HEK293 (cell line): ENCODE results near the gene FBXL15.
A peak's percentile ranks its signal among the peaks of the same experiment; 100 is the strongest.

Experiments
- CTCF ChIA-PET: fragments of 350-600 bp; formaldehyde crosslinking; extraction: SDS; loops from one replicate; lab custom pipeline; 2021; ENCODE audit warnings: antibody characterized with exemption; lab: Yijun Ruan, JAX
- POLR2A ChIA-PET: fragments of 300-600 bp; formaldehyde crosslinking; extraction: SDS; loops from one replicate; lab custom pipeline; 2020; ENCODE audit warnings: antibody characterized with exemption, inconsistent platforms; lab: Yijun Ruan, JAX
- H3K27ac ChIP-seq: fragments of 200-500 bp; sonication (Bioruptor generic); 2 replicates; pipeline ENCODE4 v1.5.1; 2014; ENCODE audit warnings: low read depth, low read length, control low read depth, inconsistent platforms; ENCODE audit errors: extremely low read depth
- H3K36me3 ChIP-seq, 2 experiments: fragments of 200-500 bp in 1 of 2; sonication (Bioruptor generic) in 1 of 2; 1 replicate in 1 of 2; 2 replicates in 1 of 2; pipeline ENCODE4 v1.5.1; 2014 to 2017; ENCODE audit warnings: inconsistent platforms in 2 of 2, low read length in 2 of 2; ENCODE audit not compliant: control insufficient read depth in 2 of 2, insufficient read depth in 1 of 2
- H3K4me1 ChIP-seq: fragments of 200-500 bp; sonication (Bioruptor generic); 2 replicates; pipeline ENCODE4 v1.5.1; 2014; ENCODE audit warnings: mild to moderate bottlenecking, low read length, inconsistent platforms; ENCODE audit not compliant: control insufficient read depth, insufficient read depth
- H3K4me3 ChIP-seq: 2 replicates; pipeline ENCODE4 v1.5.1; 2011; ENCODE audit warnings: low read depth, mild to moderate bottlenecking, control low read depth, low read length, moderate library complexity
- H3K9me3 ChIP-seq: fragments of 200-500 bp; sonication (Bioruptor generic); 2 replicates; pipeline ENCODE4 v1.5.1; 2014; ENCODE audit warnings: low read depth, low read length, inconsistent platforms; ENCODE audit not compliant: control insufficient read depth, insufficient read depth
- ELK4 ChIP-seq: IDR thresholded peaks from 2 replicates; pipeline ENCODE4 v1.6.1; 2011; ENCODE audit warnings: mild to moderate bottlenecking, low read depth, low read length, borderline replicate concordance
- GLIS1 ChIP-seq: fragments of 450-650 bp; formaldehyde crosslinking; IDR thresholded peaks from 2 replicates; pipeline ENCODE4 v1.5.1; 2016; ENCODE audit warnings: missing biosample characterization, missing genetic modification characterization
- IKZF3 ChIP-seq: fragments of 450-650 bp; IDR thresholded peaks from 2 replicates; pipeline ENCODE4 v1.5.0; 2018; ENCODE audit warnings: missing biosample characterization, mild to moderate bottlenecking, missing genetic modification characterization, moderate library complexity
- KLF7 ChIP-seq: fragments of 450-650 bp; formaldehyde crosslinking; IDR thresholded peaks from 2 replicates; pipeline ENCODE4 v1.5.1; 2016; ENCODE audit warnings: missing biosample characterization, missing genetic modification characterization, borderline replicate concordance
- KLF8 ChIP-seq: fragments of 450-650 bp; formaldehyde crosslinking; IDR thresholded peaks from 2 replicates; pipeline ENCODE4 v1.5.1; 2016; ENCODE audit warnings: missing biosample characterization, missing genetic modification characterization
- SALL2 ChIP-seq: fragments of 450-650 bp; formaldehyde crosslinking; IDR thresholded peaks from 2 replicates; pipeline ENCODE4 v1.5.0; 2017; ENCODE audit warnings: missing biosample characterization, mild to moderate bottlenecking, missing genetic modification characterization, borderline replicate concordance
- SCRT2 ChIP-seq: fragments of 450-650 bp; formaldehyde crosslinking; IDR thresholded peaks from 2 replicates; pipeline ENCODE4 v1.5.1; 2016; ENCODE audit warnings: missing biosample characterization, missing genetic modification characterization
- SETDB1 ChIP-seq: IDR thresholded peaks from one replicate; pipeline ENCODE4 v1.6.1; 2017; ENCODE audit warnings: mild to moderate bottlenecking, low read length, moderate library complexity, mixed read lengths; ENCODE audit not compliant: insufficient read length
- TRIM28 ChIP-seq: IDR thresholded peaks from 2 replicates; pipeline ENCODE4 v1.6.1; 2011; ENCODE audit warnings: low read length, control low read depth, borderline replicate concordance
- TSHZ1 ChIP-seq: fragments of 450-650 bp; formaldehyde crosslinking; IDR thresholded peaks from 2 replicates; pipeline ENCODE4 v1.5.1; 2016; ENCODE audit warnings: missing biosample characterization, missing genetic modification characterization, borderline replicate concordance
- ZBTB11 ChIP-seq: fragments of 450-650 bp; formaldehyde crosslinking; conservative IDR thresholded peaks from 2 replicates; pipeline ENCODE4 v1.5.1; 2016; ENCODE audit warnings: low read depth, missing biosample characterization, missing genetic modification characterization
- ZBTB7A ChIP-seq: fragments of 450-650 bp; formaldehyde crosslinking; IDR thresholded peaks from 2 replicates; pipeline ENCODE4 v1.5.1; 2016; ENCODE audit warnings: low read depth, missing biosample characterization, missing genetic modification characterization
- ZEB2 ChIP-seq: fragments of 450-650 bp; formaldehyde crosslinking; IDR thresholded peaks from 2 replicates; pipeline ENCODE4 v1.5.1; 2016; ENCODE audit warnings: missing biosample characterization, missing genetic modification characterization
- ZFP41 ChIP-seq: fragments of 450-650 bp; formaldehyde crosslinking; IDR thresholded peaks from 2 replicates; pipeline ENCODE4 v1.5.1; 2016; ENCODE audit warnings: missing biosample characterization, missing genetic modification characterization, borderline replicate concordance
- ZFP69B ChIP-seq: fragments of 450-650 bp; formaldehyde crosslinking; IDR thresholded peaks from 2 replicates; pipeline ENCODE4 v1.5.1; 2016; ENCODE audit warnings: missing biosample characterization, missing genetic modification characterization
- ZNF239 ChIP-seq: fragments of 450-650 bp; formaldehyde crosslinking; IDR thresholded peaks from 2 replicates; pipeline ENCODE4 v1.5.1; 2016; ENCODE audit warnings: missing biosample characterization, missing genetic modification characterization
- ZNF26 ChIP-seq: fragments of 450-650 bp; formaldehyde crosslinking; IDR thresholded peaks from 2 replicates; pipeline ENCODE4 v1.5.1; 2016; ENCODE audit warnings: missing biosample characterization, missing genetic modification characterization
- ZNF274 ChIP-seq, 2 experiments: fragments of 200-500 bp in 1 of 2; fragments of 450-650 bp in 1 of 2; sonication (Bioruptor generic) in 1 of 2; formaldehyde crosslinking in 1 of 2; IDR thresholded peaks; 2 replicates each; pipeline versions ENCODE4 v1.5.1 to v1.6.1; 2014 to 2016; ENCODE audit warnings: borderline replicate concordance in 1 of 2, inconsistent platforms in 1 of 2, low read length in 1 of 2, missing biosample characterization in 1 of 2, missing genetic modification characterization in 1 of 2
- ZNF292 ChIP-seq: fragments of 450-650 bp; formaldehyde crosslinking; IDR thresholded peaks from 2 replicates; pipeline ENCODE4 v1.5.1; 2016; ENCODE audit warnings: low read depth, missing biosample characterization, missing genetic modification characterization, borderline replicate concordance
- ZNF350 ChIP-seq: fragments of 450-650 bp; formaldehyde crosslinking; IDR thresholded peaks from 2 replicates; pipeline ENCODE4 v1.5.0; 2017; ENCODE audit warnings: missing biosample characterization, mild to moderate bottlenecking, missing genetic modification characterization
- ZNF561 ChIP-seq: fragments of 450-650 bp; IDR thresholded peaks from 2 replicates; pipeline ENCODE4 v1.5.1; 2018; ENCODE audit warnings: missing biosample characterization, missing genetic modification characterization, borderline replicate concordance
- ZNF639 ChIP-seq: fragments of 450-650 bp; formaldehyde crosslinking; IDR thresholded peaks from 2 replicates; pipeline ENCODE4 v1.5.1; 2016; ENCODE audit warnings: missing biosample characterization, missing genetic modification characterization
- ZNF785 ChIP-seq: fragments of 450-650 bp; formaldehyde crosslinking; IDR thresholded peaks from 2 replicates; pipeline ENCODE4 v1.5.1; 2016; ENCODE audit warnings: missing biosample characterization, missing genetic modification characterization
- ZXDB ChIP-seq: fragments of 450-650 bp; formaldehyde crosslinking; IDR thresholded peaks from 2 replicates; pipeline ENCODE4 v1.5.1; 2016; ENCODE audit warnings: missing biosample characterization, missing genetic modification characterization

The FBXL15 gene

GRCh38 chr10:102401342-102401654 lies 19.3 kb upstream of the FBXL15 start (continued):
- TF ChIP-seq ZNF350 (tag by site-specific recombination), result no peak

- Histone ChIP-seq H3K4me3 (no peak overlapping the region), H3K36me3 (peaks cover 0 to 20% of the 10 kb centered on the region in 2 experiments; a peak in 1 of 3 replicates), H3K4me1 (no peaks in the 10 kb centered on the region), H3K27ac (no peak overlapping the region), H3K9me3 (no peaks in the 10 kb centered on the region)
- CTCF ChIA-PET, result interaction anchor here (0.6 to 7.2 kb wide), 11 partner anchors 8 to 231 kb away, joined by 3 to 60 read pairs (median 4); partner anchors contain the start of gene CUEDC2
- POLR2A ChIA-PET, result interaction anchor here (1.1 to 1.7 kb wide), 5 partner anchors 19 to 172 kb away, joined by 3 to 8 read pairs (median 4); partner anchors contain the start of genes CUEDC2 and FBXL15
- TF ChIP-seq ZNF239, result no peak
- TF ChIP-seq ZFP69B (tag by site-specific recombination), result no peak
- TF ChIP-seq ZNF274 (IDR thresholded peaks at IDR 0.05; ENCODE audit: low read length), result no peak
- no peak for TF ChIP-seq ZNF274 (tag by site-specific recombination; IDR thresholded peaks at IDR 0.05; ENCODE audit: borderline replicate concordance)
- TF ChIP-seq ZBTB7A, result no peak
- TF ChIP-seq SCRT2 (tag by site-specific recombination), result no peak
- TF ChIP-seq ZNF292 (tag by site-specific recombination), result no peak
- TF ChIP-seq SALL2 (tag by site-specific recombination), result no peak
- no peak for TF ChIP-seq ZNF785
- no peak for TF ChIP-seq ZBTB11 (tag by site-specific recombination)
- TF ChIP-seq ZNF26, result no peak
- no peak for TF ChIP-seq TRIM28
- 0 out of 2 replicates have a peak, but pooled peaks have one; percentile 26 for TF ChIP-seq ZEB2 (tag by site-specific recombination)
- no peak for TF ChIP-seq ZFP41 (tag by site-specific recombination)
- no peak for TF ChIP-seq ZNF561 (tag by site-specific recombination)
- no peak for TF ChIP-seq SETDB1
- 0 out of 2 replicates have a peak, but pooled peaks have one; percentile 25 for TF ChIP-seq KLF8
- no peak for TF ChIP-seq IKZF3 (tag by site-specific recombination)
- TF ChIP-seq TSHZ1 (tag by site-specific recombination), result no peak
- peak; percentile 44; the same call in 1 of the 2 replicates for TF ChIP-seq ZNF639 (tag by site-specific recombination)
- no peak for TF ChIP-seq ELK4
- TF ChIP-seq ZXDB (tag by site-specific recombination), result no peak
- peak; percentile 42 for TF ChIP-seq GLIS1 (tag by site-specific recombination)
- no peak for TF ChIP-seq KLF7 (tag by site-specific recombination)
Measured at GRCh38 chr10:102401735-102402511, 18.7 kb upstream of the FBXL15 start.
